Thoracic aorta (tissue), 2 donors: ENCODE data around the gene QPCT. TPM values are rescaled to one million over a fixed set of nuclear protein-coding genes. Genes with fewer than 3 reads are reported as not detected.

Source experiments
- ATAC-seq: fragments of 150-250 bp; one replicate; pipeline ENCODE4 v1.8.0; 2017; ENCODE audit warnings: low read depth; ENCODE audit not compliant: insufficient number of reproducible peaks, low FRiP score
- DNase-seq: peaks from one replicate; pipeline ENCODE4 v3.0.0-alpha.2; 2020; ENCODE audit warnings: low spot score
- H3K27ac ChIP-seq, 2 donors: fragments of 200-600 bp; sonication (generic); 1 replicate in 1 of 2; 2 replicates in 1 of 2; pipeline ENCODE4 v1.5.1; 2016; ENCODE audit warnings: mild to moderate bottlenecking in 2 of 2, moderate library complexity in 2 of 2
- H3K27me3 ChIP-seq: fragments of 200-600 bp; sonication (generic); replicated peaks from 2 replicates; pipeline ENCODE4 v1.6.0; 2016; ENCODE audit warnings: mild to moderate bottlenecking; ENCODE audit not compliant: insufficient read depth
- H3K36me3 ChIP-seq: fragments of 200-600 bp; sonication (generic); one replicate; pipeline ENCODE4 v1.5.1; 2016
- H3K4me1 ChIP-seq, 2 donors: fragments of 200-600 bp; sonication (generic); 1 replicate in 1 of 2; 2 replicates in 1 of 2; pipeline versions ENCODE4 v1.5.1 to v1.6.0; 2016; ENCODE audit warnings: low read depth in 2 of 2, mild to moderate bottlenecking in 1 of 2; ENCODE audit not compliant: control insufficient read depth in 1 of 2
- H3K4me3 ChIP-seq: fragments of 200-600 bp; sonication (generic); 2 replicates; pipeline ENCODE4 v1.5.1; 2016; ENCODE audit warnings: mild to moderate bottlenecking
- H3K9me3 ChIP-seq: fragments of 200-600 bp; sonication (generic); 2 replicates; pipeline ENCODE4 v1.5.1; 2016
- total RNA-seq, 2 donors: library from RNA; depleted of rRNA; stranded (reverse); fragments of >200 nt; gene quantifications; one replicate each; pipeline versions ENCODE4 v1.1.0 to v1.2.3, GENCODE V29; 2016
- TF ChIP-seq, protein P1 (sequence below): fragments of 200-600 bp; sonication (generic); IDR thresholded peaks from one replicate; pipeline ENCODE4 v1.5.1; 2019; ENCODE audit warnings: antibody characterized with exemption

Gene QPCT
- total RNA-seq, 2 donors from 2014 or later = 5.0 to 6.8 TPM

DNA sequence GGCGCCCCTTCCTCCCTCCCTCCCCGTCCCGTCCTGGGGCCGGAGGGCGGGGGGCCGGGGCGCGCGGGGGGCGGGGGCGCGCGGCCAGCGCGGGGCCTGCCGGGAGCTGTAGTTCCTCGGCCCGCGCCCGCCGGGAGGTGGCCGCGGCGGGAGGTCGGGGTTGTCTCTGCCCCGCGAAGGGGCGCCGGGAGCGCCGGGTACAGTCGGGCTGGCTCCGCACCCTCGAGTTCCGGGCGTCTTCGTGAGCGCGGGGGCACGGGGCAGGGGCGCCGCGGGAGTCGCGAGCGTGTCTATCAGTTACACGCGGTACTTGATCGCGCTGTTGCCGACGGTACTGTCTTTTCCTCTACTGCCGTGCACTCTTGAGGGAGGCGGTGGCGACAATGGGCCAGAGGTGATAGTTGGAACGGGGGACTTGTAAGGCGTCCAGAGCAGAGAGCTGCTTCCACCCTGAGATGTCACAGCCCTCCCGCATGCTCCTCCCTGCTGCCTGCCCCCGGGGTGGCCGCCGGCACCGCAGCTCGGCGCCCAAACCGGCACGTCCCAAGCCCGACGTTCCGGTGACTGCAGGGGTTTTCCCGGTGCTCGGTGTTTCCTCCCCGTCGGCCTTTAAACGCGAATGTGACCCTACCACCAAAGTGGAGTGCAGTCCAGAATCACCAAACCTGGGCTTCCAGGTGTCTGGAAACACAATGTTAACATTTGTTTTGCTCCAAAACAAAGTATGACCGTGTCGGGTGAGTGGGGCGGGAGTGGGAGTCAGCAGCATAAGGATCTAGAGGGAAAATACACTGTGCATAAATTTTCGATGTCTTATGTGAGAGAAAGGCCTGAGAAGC, 19.4 kb upstream of the QPCT start, which contains the start of gene PRKD3:
PRKD3 (minus strand) TSS at position 48 of the 839 bp plus-strand sequence. CDS start 8,309 bp downstream, outside the sequence.
- TF ChIP-seq, protein P1, sequence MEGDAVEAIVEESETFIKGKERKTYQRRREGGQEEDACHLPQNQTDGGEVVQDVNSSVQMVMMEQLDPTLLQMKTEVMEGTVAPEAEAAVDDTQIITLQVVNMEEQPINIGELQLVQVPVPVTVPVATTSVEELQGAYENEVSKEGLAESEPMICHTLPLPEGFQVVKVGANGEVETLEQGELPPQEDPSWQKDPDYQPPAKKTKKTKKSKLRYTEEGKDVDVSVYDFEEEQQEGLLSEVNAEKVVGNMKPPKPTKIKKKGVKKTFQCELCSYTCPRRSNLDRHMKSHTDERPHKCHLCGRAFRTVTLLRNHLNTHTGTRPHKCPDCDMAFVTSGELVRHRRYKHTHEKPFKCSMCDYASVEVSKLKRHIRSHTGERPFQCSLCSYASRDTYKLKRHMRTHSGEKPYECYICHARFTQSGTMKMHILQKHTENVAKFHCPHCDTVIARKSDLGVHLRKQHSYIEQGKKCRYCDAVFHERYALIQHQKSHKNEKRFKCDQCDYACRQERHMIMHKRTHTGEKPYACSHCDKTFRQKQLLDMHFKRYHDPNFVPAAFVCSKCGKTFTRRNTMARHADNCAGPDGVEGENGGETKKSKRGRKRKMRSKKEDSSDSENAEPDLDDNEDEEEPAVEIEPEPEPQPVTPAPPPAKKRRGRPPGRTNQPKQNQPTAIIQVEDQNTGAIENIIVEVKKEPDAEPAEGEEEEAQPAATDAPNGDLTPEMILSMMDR = peak; percentile 2
- Histone ChIP-seq H3K4me3 (peak within 1 kb of the TSS; percentile 81), H3K4me1 (peaks cover 21 to 36% of the 10 kb centered on the region in 2 donors), H3K9me3 (no peaks in the 10 kb centered on the region), H3K27me3 (no peaks in the 10 kb centered on the region), H3K27ac (peak within 1 kb of the TSS; percentile 77 to 93), H3K36me3 (no peaks in the 10 kb centered on the region)
- DNase-seq (no peak), ATAC-seq (peak; percentile 75)

DNA sequence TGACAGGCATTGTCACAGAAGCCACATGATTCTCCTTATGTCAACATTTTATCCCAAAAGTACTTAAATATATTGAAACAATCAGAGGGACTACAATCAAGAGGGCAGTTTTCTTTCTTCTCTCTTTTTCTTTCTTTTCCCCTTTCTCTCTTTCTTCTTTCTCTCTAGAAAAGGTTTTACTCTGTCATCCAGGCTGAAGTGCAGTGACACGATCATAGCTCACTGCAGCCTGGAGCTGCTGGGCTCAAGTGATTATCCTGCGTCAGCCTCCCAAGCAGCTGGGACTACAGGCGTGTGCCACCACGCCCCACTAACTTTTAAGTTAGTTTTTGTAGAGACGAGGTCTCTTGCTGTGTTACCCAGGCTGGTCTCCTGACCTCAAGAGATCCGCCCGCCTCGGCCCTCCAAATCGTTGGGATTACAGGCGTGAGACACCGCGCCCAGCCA, 18.8 kb upstream of the QPCT start:
- Histone ChIP-seq H3K4me1 (peaks cover 18 to 30% of the 10 kb centered on the region in 2 donors), H3K27ac (peak overlapping the region; percentile 77 to 93), H3K4me3 (peak overlapping the region; percentile 81), H3K27me3 (no peaks in the 10 kb centered on the region), H3K36me3 (no peaks in the 10 kb centered on the region), H3K9me3 (no peaks in the 10 kb centered on the region)
- DNase-seq (no peak), ATAC-seq (no peak)
- TF ChIP-seq, protein P1 = no peak

DNA sequence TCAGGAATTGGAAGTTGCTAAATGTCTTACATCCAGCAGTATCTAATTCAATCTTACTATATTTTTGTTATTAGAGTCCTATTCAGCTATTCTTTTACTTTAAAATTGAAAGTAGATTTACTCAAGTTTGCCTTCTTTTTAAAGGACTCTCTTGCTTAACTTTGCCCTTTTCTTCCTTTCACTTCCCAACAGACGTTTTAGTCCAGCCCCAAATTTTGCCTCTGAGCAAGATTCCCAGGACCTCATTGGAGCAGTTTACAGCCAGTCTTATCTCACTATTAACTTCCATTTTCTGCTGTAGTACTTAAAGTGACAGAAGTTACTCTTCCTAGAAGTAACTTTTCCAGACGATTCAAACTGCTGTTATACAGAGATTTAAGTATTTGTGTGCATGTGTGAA, 18.1 kb upstream of the QPCT start:
- Histone ChIP-seq H3K27ac (peak overlapping the region; percentile 77 to 93), H3K9me3 (no peaks in the 10 kb centered on the region), H3K4me1 (peaks cover 16 to 23% of the 10 kb centered on the region in 2 donors), H3K36me3 (no peaks in the 10 kb centered on the region), H3K27me3 (no peaks in the 10 kb centered on the region), H3K4me3 (peak overlapping the region; percentile 81)
- DNase-seq = no peak
- TF ChIP-seq, protein P1 = no peak
- ATAC-seq = peak; percentile 52

DNA sequence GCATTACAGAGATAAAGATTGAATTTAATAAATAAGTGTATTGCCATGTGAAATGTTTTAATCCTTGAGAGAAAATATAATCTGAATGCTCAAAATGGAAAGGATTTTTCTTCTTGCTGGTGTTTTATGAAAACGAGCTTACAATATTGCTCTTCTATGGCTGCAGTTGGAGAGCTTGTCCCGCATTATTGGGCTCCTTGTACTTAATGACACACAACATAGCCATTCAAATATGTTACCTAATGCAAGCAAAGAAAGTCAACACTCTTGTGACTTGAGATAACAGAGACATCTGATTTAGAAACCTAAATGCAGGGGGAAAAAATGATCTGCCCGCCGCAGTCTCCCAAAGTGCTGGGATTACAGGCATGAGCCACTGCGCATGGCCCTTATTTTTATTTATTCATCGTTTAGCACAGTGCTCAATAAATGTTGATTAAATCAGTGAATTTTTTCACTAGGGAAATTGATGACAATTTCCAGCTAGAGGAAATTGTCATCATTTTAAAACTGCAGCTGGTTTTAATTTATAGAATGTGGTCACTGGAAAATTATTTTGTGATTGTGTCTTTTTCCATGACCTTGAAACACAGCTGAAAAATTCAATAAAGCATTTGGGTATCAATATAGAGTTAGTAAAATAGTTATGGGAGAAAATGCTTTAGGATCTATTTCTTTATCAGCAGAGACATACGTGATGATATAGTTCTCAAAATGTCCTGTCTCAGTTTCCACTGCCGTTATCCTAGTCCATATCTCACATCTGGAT, 17.4 kb upstream of the QPCT start:
- TF ChIP-seq, protein P1 = no peak
- DNase-seq (no peak), ATAC-seq (no peak)
- H3K4me3 ChIP-seq = peak overlapping the region; percentile 81
- H3K9me3 ChIP-seq = no peaks in the 10 kb centered on the region
- no peaks in the 10 kb centered on the region for H3K36me3 ChIP-seq
- peak overlapping the region; percentile 77 to 93 for H3K27ac ChIP-seq
- H3K4me1 ChIP-seq = peaks cover 10 to 16% of the 10 kb centered on the region in 2 donors
- H3K27me3 ChIP-seq = no peaks in the 10 kb centered on the region

DNA sequence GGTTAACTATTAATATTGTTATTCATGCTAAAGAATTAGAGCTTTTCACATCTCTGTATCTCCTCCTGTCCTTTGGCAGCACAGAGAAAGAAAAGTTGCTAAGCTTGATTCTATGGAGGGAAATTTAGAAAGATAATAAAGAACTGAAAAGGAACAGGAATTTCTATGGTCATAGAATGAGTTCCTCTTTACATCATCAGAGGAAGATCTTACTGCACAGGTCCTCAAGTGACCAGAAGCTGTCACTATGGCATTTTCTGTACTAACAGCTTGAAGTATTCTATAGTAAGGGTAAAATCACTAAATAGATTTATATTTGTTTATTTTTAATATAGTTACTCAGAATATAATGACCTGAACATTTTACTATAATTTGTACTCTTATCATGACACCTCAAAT, 13.7 kb upstream of the QPCT start:
- no peak overlapping the region for H3K4me3 ChIP-seq
- DNase-seq (no peak), ATAC-seq (no peak)
- H3K27me3 ChIP-seq = no peaks in the 10 kb centered on the region
- H3K27ac ChIP-seq = no peak overlapping the region
- H3K36me3 ChIP-seq = no peaks in the 10 kb centered on the region
- H3K9me3 ChIP-seq = no peaks in the 10 kb centered on the region
- TF ChIP-seq, protein P1 = no peak
- peaks cover 3 to 6% of the 10 kb centered on the region in 2 donors for H3K4me1 ChIP-seq
